B cell (primary cell): Measurements from ENCODE around the gene ZDHHC14. TPM values are rescaled to one million over a fixed set of nuclear protein-coding genes. Genes with fewer than 3 reads are reported as not detected.

Experiments used
- ATAC-seq: fragments of 200-7000 bp; cut with Tn5 transposase; one replicate; pipeline ENCODE4 v1.10.0; 2021; ENCODE audit warnings: low read depth, mild to moderate bottlenecking, moderate number of reproducible peaks, moderate library complexity
- CTCF ChIA-PET: fragments of 350-600 bp; sonication (Branson Sonifier 250); formaldehyde crosslinking; loops from one replicate; lab custom pipeline; 2021; ENCODE audit warnings: antibody characterized with exemption, inconsistent platforms; lab: Charles Lee
- POLR2A ChIA-PET: fragments of 350-600 bp; sonication (Branson Sonifier 250); formaldehyde crosslinking; loops from one replicate; lab custom pipeline; 2021; ENCODE audit warnings: antibody characterized with exemption; lab: Charles Lee
- DNase-seq: peaks from one replicate; pipeline ENCODE4 v3.0.0; 2013
- H2AFZ ChIP-seq: 2 replicates; pipeline ENCODE4 v1.6.1; 2012; ENCODE audit warnings: mild to moderate bottlenecking, low read depth, low read length; ENCODE audit not compliant: insufficient read depth, poor library complexity, severe bottlenecking
- H3K27ac ChIP-seq, 2 donors: 1 replicate in 1 of 2; 2 replicates in 1 of 2; pipeline ENCODE4 v1.5.1; 2012 to 2013; ENCODE audit warnings: low read length in 2 of 2, mild to moderate bottlenecking in 2 of 2, moderate library complexity in 1 of 2
- H3K27me3 ChIP-seq, 4 experiments: fragments of 200-600 bp in 1 of 4; sonication (generic) in 1 of 4; replicated peaks in 1 of 4; 1 replicate in 2 of 4; 2 replicates in 2 of 4; pipeline versions ENCODE4 v1.6.1 to v1.7.0; 2013 to 2016; ENCODE audit warnings: low read length in 3 of 4, mild to moderate bottlenecking in 2 of 4, mixed read lengths in 1 of 4, moderate library complexity in 1 of 4; ENCODE audit not compliant: insufficient read depth in 4 of 4, control insufficient read depth in 3 of 4; ENCODE audit errors: control extremely low read depth in 1 of 4
- H3K36me3 ChIP-seq, 2 experiments: replicated peaks in 1 of 2; 1 replicate in 1 of 2; 2 replicates in 1 of 2; pipeline versions ENCODE4 v1.6.1 to v1.7.1; 2013; ENCODE audit warnings: low read length in 1 of 2; ENCODE audit not compliant: insufficient read depth in 2 of 2, control insufficient read depth in 1 of 2; ENCODE audit errors: control extremely low read depth in 1 of 2, extremely low read depth in 1 of 2
- H3K4me1 ChIP-seq, 2 donors: fragments of 200-600 bp in 1 of 2; sonication (generic) in 1 of 2; 1 replicate in 1 of 2; 2 replicates in 1 of 2; pipeline versions ENCODE4 v1.5.1 to v1.6.1; 2013 to 2017; ENCODE audit warnings: low read length in 2 of 2; ENCODE audit not compliant: control insufficient read depth in 2 of 2, insufficient read depth in 2 of 2
- H3K4me2 ChIP-seq: replicated peaks from 2 replicates; pipeline ENCODE3; 2012; ENCODE audit warnings: mild to moderate bottlenecking, low read depth, low read length; ENCODE audit not compliant: poor library complexity, severe bottlenecking
- H3K4me3 ChIP-seq, 5 experiments: fragments of 200-600 bp in 1 of 5; sonication (generic) in 1 of 5; 1 replicate in 3 of 5; 2 replicates in 2 of 5; pipeline versions ENCODE4 v1.5.1 to v1.7.0; 2011 to 2016; ENCODE audit warnings: low read length in 4 of 5, mild to moderate bottlenecking in 4 of 5, low read depth in 2 of 5, control low read depth in 1 of 5, moderate library complexity in 1 of 5; ENCODE audit not compliant: insufficient read depth in 1 of 5; ENCODE audit errors: control extremely low read depth in 1 of 5, extremely low read depth in 1 of 5
- H3K79me2 ChIP-seq: fragments of 200-600 bp; sonication (generic); one replicate; pipeline ENCODE4 v1.6.0; 2016; ENCODE audit warnings: low read length; ENCODE audit not compliant: control insufficient read depth, insufficient read depth
- H3K9ac ChIP-seq: fragments of 200-600 bp; sonication (generic); 2 replicates; pipeline ENCODE4 v1.6.1; 2017; ENCODE audit warnings: mild to moderate bottlenecking, low read length, moderate library complexity
- H3K9me3 ChIP-seq, 3 donors: one replicate each; pipeline versions ENCODE4 v1.6.1 to v1.7.1; 2013; ENCODE audit warnings: low read length in 2 of 3; ENCODE audit not compliant: control insufficient read depth in 2 of 3, insufficient read depth in 1 of 3; ENCODE audit errors: control extremely low read depth in 1 of 3
- H4K20me1 ChIP-seq: 2 replicates; pipeline ENCODE4 v1.6.0; 2012; ENCODE audit warnings: mild to moderate bottlenecking, low read length; ENCODE audit not compliant: insufficient read depth, control insufficient read depth, poor library complexity, severe bottlenecking
- H3K27ac Mint-ChIP-seq: one replicate; pipeline ENCODE4 v1.8.0; 2021; ENCODE audit warnings: mixed read lengths
- H3K27me3 Mint-ChIP-seq: one replicate; pipeline ENCODE4 v1.8.0; 2021; ENCODE audit warnings: mixed read lengths
- H3K4me1 Mint-ChIP-seq: one replicate; pipeline ENCODE4 v1.8.0; 2021; ENCODE audit warnings: mixed read lengths
- H3K4me3 Mint-ChIP-seq: one replicate; pipeline ENCODE4 v1.8.0; 2021; ENCODE audit warnings: mixed read lengths
- H3K9me3 Mint-ChIP-seq: one replicate; pipeline ENCODE4 v1.8.0; 2022; ENCODE audit warnings: mixed read lengths; ENCODE audit not compliant: insufficient read depth
- CTCF ChIP-seq: fragments of 200-600 bp; IDR thresholded peaks from one replicate; pipeline ENCODE4 v1.8.0; 2022; ENCODE audit warnings: antibody characterized with exemption, mild to moderate bottlenecking
- EZH2 ChIP-seq: IDR thresholded peaks from 2 replicates; pipeline ENCODE4 v1.6.1; 2012; ENCODE audit warnings: borderline replicate concordance, low read depth, mild to moderate bottlenecking, moderate library complexity, low read length; ENCODE audit not compliant: insufficient read depth, poor library complexity, severe bottlenecking
- WGBS: methylation state at CpG from one replicate; pipeline ENCODE4 v1.1.5; 2013; ENCODE audit warnings: missing lambda C conversion rate; ENCODE audit not compliant: insufficient coverage; 5-methylcytosine and 5-hydroxymethylcytosine counted together
- intact Hi-C: fragments of 100-400 bp; cut with micrococcal nuclease; formaldehyde crosslinking; loops from one replicate; pipeline ENCODE4 v1.10.0; 2022
- polyA plus RNA-seq: library from polyadenylated mRNA; depleted of rRNA; stranded (reverse); fragments of >200 nt; gene quantifications from 2 replicates; pipeline ENCODE4 v1.2.3, GENCODE V29; 2012
- total RNA-seq, 2 donors: library from RNA; stranded (reverse); fragments of 120-200 nt in 1 of 2; gene quantifications; 1 replicate in 1 of 2; 2 replicates in 1 of 2; pipeline versions ENCODE4 v1.2.3 to v1.2.4, GENCODE V29; 2013 to 2022

Gene ZDHHC14
- total and polyA plus RNA-seq, 2 donors (not counting 1 experiment from before 2014, with no cell fraction given) = 8.8 to 50.4 TPM

GRCh38 chr6:157599191-157599590, 218.2 kb downstream of the ZDHHC14 start:
- Histone ChIP-seq H3K4me2 (peak overlapping the region; percentile 31), H3K9me3 (peaks cover 0 to 3% (median 0%) of the 10 kb centered on the region in 3 donors), H3K36me3 (peaks cover 0 to 23% of the 10 kb centered on the region in 2 experiments), H4K20me1 (no peaks in the 10 kb centered on the region), H3K27ac (peak overlapping the region in 1 of 2 donors; percentile 67), H3K9ac (no peak overlapping the region), H3K79me2 (peaks cover 2% of the 10 kb centered on the region), H3K27me3 (no peaks in the 10 kb centered on the region), H3K4me3 (no peak overlapping the region), H3K4me1 (peaks cover 29 to 62% of the 10 kb centered on the region in 2 donors), H2AFZ (peak overlapping the region; percentile 31)
- ChIA-PET POLR2A (interaction anchor here (0.6 kb wide), 1 partner anchor 139 kb away, joined by 13 read pairs; no protein-coding TSS in a partner anchor), CTCF (interaction anchor here (1.3 to 5.1 kb wide), 3 partner anchors 37 to 284 kb away, joined by 6 to 27 read pairs (median 17); no protein-coding TSS in a partner anchor)
- WGBS = 78% methylated on average over 9 of the region's 12 CpGs
- intact Hi-C loops = loop anchor here (5.0 to 10.0 kb wide), 4 partner anchors 37 to 217 kb away; partner anchors contain the start of gene ZDHHC14
- H3K27ac Mint-ChIP-seq = peak overlapping the region; percentile 76
- peak; percentile 25 for ATAC-seq
- H3K4me3 Mint-ChIP-seq = peak overlapping the region; percentile 10
- H3K9me3 Mint-ChIP-seq = no peaks in the 10 kb centered on the region
- no peaks in the 10 kb centered on the region for H3K27me3 Mint-ChIP-seq
- TF ChIP-seq CTCF (no peak), EZH2 (no peak)
- DNase-seq = peak; percentile 50
- peaks cover 54% of the 10 kb centered on the region for H3K4me1 Mint-ChIP-seq

- Histone ChIP-seq H3K36me3 (peaks cover 0 to 11% of the 10 kb centered on the region in 2 experiments), H3K4me3 (no peak overlapping the region), H2AFZ (no peak overlapping the region), H3K27me3 (no peaks in the 10 kb centered on the region), H4K20me1 (no peaks in the 10 kb centered on the region), H3K4me2 (no peak overlapping the region), H3K4me1 (peaks cover 29 to 58% of the 10 kb centered on the region in 2 donors), H3K27ac (no peak overlapping the region), H3K79me2 (no peaks in the 10 kb centered on the region), H3K9me3 (peaks cover 0 to 3% (median 0%) of the 10 kb centered on the region in 3 donors), H3K9ac (no peak overlapping the region)
- Mint-ChIP-seq H3K27ac (no peak overlapping the region), H3K9me3 (no peaks in the 10 kb centered on the region), H3K4me3 (no peak overlapping the region), H3K27me3 (no peaks in the 10 kb centered on the region), H3K4me1 (peaks cover 58% of the 10 kb centered on the region)
- 93% methylated on average over 8 of the region's 15 CpGs for WGBS
- CTCF ChIA-PET = interaction anchor here (1.1 to 2.1 kb wide), 5 partner anchors 14 to 278 kb away, joined by 3 to 5 read pairs (median 4); no protein-coding TSS in a partner anchor
- intact Hi-C loops = loop anchor here (2.0 kb wide), 1 partner anchor 14 kb away; no protein-coding TSS in a partner anchor
- POLR2A ChIA-PET = no interaction called here
- DNase-seq = no peak
- ATAC-seq = no peak
- TF ChIP-seq CTCF = no peak
- TF ChIP-seq EZH2 = no peak
These were observed 219.8 kb downstream of the ZDHHC14 start for GRCh38 chr6:157600807-157601206.
